Prostate gland (tissue), 2 donors: ENCODE data around the gene SPINK13. TPM values are rescaled to one million over a fixed set of nuclear protein-coding genes. Genes with fewer than 3 reads are reported as not detected.

Experiments
- DNase-seq: peaks from one replicate; pipeline ENCODE4 v3.0.0-alpha.2; 2019; ENCODE audit warnings: low spot score
- H3K27ac ChIP-seq, 2 donors: fragments of 200-600 bp; sonication (generic); 2 replicates each; pipeline ENCODE4 v1.5.1; 2017 to 2019
- H3K27me3 ChIP-seq: fragments of 200-600 bp; sonication (generic); replicated peaks from 2 replicates; pipeline ENCODE4 v1.5.1; 2019; ENCODE audit not compliant: insufficient read depth
- H3K36me3 ChIP-seq, 2 donors: fragments of 200-600 bp; sonication (generic); 1 replicate in 1 of 2; 2 replicates in 1 of 2; pipeline versions ENCODE4 v1.5.1 to v1.8.1; 2017 to 2019
- H3K4me1 ChIP-seq: fragments of 200-600 bp; sonication (generic); replicated peaks from 2 replicates; pipeline ENCODE4 v1.5.1; 2019
- H3K4me3 ChIP-seq, 2 donors: fragments of 200-600 bp; sonication (generic); 2 replicates each; pipeline ENCODE4 v1.5.1; 2017 to 2019
- H3K9me3 ChIP-seq: fragments of 200-600 bp; sonication (generic); 2 replicates; pipeline ENCODE4 v1.5.1; 2017
- CTCF ChIP-seq, 4 experiments: fragments of 200-600 bp in 2 of 4; fragments of 450-650 bp in 2 of 4; sonication (generic) in 2 of 4; IDR thresholded peaks; 1 replicate in 3 of 4; 2 replicates in 1 of 4; pipeline ENCODE4 v1.5.1; 2016 to 2019; ENCODE audit warnings: antibody characterized with exemption in 4 of 4, mild to moderate bottlenecking in 2 of 4, moderate library complexity in 2 of 4
- POLR2A ChIP-seq: fragments of 450-650 bp; IDR thresholded peaks from one replicate; pipeline ENCODE4 v1.6.1; 2016; ENCODE audit warnings: antibody characterized with exemption, mild to moderate bottlenecking
- POLR2AphosphoS5 ChIP-seq: sonication (generic); formaldehyde crosslinking; IDR thresholded peaks from one replicate; pipeline ENCODE4 v1.6.1; 2017; ENCODE audit warnings: antibody characterized with exemption
- WGBS: methylation state at CpG from one replicate; pipeline ENCODE4 v1.1.5; 2018; 5-methylcytosine and 5-hydroxymethylcytosine counted together
- intact Hi-C: fragments of 100-400 bp; cut with DNase I; formaldehyde crosslinking; loops from one replicate; pipeline ENCODE4 v1.14.2; 2022
- total RNA-seq, 2 donors: library from RNA; depleted of rRNA; stranded (reverse); fragments of >200 nt; gene quantifications; one replicate each; pipeline ENCODE4 v1.1.0, GENCODE V29; 2016

The SPINK13 gene
- total RNA-seq, result not detected

- TF ChIP-seq CTCF (IDR thresholded peaks at IDR 0.05) (no peak), POLR2A (no peak), POLR2AphosphoS5 (no peak)
- Histone ChIP-seq H3K9me3 (no peaks in the 10 kb centered on the region), H3K27ac (no peak within 1 kb of the TSS), H3K4me1 (no peaks in the 10 kb centered on the region), H3K27me3 (no peaks in the 10 kb centered on the region), H3K36me3 (no peaks in the 10 kb centered on the region), H3K4me3 (no peak within 1 kb of the TSS)
- 58% methylated on average over 4 of the region's 4 CpGs for WGBS
- intact Hi-C loops, result no loop called here
- no peak for DNase-seq
Measured at GRCh38 chr5:148268566-148268965, at the start of gene SPINK13. SPINK13 (plus strand) TSS chr5:148268794; CDS start chr5:148270073, 1,279 bp downstream.

- TF ChIP-seq CTCF (IDR thresholded peaks at IDR 0.05) (no peak), POLR2AphosphoS5 (no peak), POLR2A (no peak)
- Histone ChIP-seq H3K4me3 (no peak overlapping the region), H3K27me3 (no peaks in the 10 kb centered on the region), H3K36me3 (no peaks in the 10 kb centered on the region), H3K27ac (no peak overlapping the region), H3K9me3 (no peaks in the 10 kb centered on the region), H3K4me1 (no peaks in the 10 kb centered on the region)
- intact Hi-C loops, result no loop called here
- no peak for DNase-seq
- 90% methylated on average over 6 of the region's 6 CpGs for WGBS
Measured at GRCh38 chr5:148221508-148221907, 47.1 kb upstream of the SPINK13 start.

GRCh38 chr5:148224117-148224742 is 44.4 kb upstream of the SPINK13 start:
- Histone ChIP-seq H3K4me1 (no peaks in the 10 kb centered on the region), H3K36me3 (no peaks in the 10 kb centered on the region), H3K27me3 (no peaks in the 10 kb centered on the region), H3K9me3 (no peaks in the 10 kb centered on the region), H3K27ac (no peak overlapping the region), H3K4me3 (no peak overlapping the region)
- TF ChIP-seq POLR2A, result no peak
- no peak for TF ChIP-seq POLR2AphosphoS5
- TF ChIP-seq CTCF (IDR thresholded peaks at IDR 0.05), result no peak
- DNase-seq, result no peak
- intact Hi-C loops, result no loop called here
- WGBS, result 9% methylated on average over 2 of the region's 2 CpGs

DNA sequence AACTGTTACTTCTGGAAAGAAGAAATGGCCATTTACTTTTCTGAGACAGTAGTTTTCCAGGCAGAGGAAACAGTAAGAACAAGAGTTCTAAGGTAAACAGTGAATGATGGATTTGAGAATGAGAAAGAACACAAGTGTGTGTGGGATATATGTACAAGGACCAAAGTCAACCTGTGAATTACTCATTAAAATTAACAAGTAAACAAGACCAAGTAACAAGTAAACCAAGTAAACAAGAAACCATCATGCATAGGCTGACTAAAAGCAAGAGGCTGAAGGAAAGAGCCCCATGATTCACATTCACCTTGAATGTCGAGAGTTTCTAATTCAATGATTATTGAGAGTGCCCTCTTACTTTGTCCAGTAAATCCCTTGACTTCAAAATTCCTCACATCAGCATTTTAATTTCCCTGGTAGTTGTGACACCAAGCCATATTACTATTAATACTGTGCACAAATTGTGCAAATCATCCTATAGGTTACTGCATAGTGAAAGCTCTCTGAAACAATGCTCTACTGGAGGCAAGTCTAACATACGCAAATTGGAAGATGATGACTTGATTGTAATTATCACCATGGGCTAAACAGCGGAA is 40.1 kb upstream of the SPINK13 start:
- Histone ChIP-seq H3K36me3 (no peaks in the 10 kb centered on the region), H3K4me3 (no peak overlapping the region), H3K4me1 (no peaks in the 10 kb centered on the region), H3K27me3 (no peaks in the 10 kb centered on the region), H3K27ac (no peak overlapping the region), H3K9me3 (no peaks in the 10 kb centered on the region)
- TF ChIP-seq POLR2A, result no peak
- no peak for TF ChIP-seq CTCF (IDR thresholded peaks at IDR 0.05)
- TF ChIP-seq POLR2AphosphoS5, result no peak
- WGBS, result 93% methylated on average over 3 of the region's 3 CpGs
- intact Hi-C loops, result no loop called here
- no peak for DNase-seq

- DNase-seq, result no peak
- intact Hi-C loops, result no loop called here
- H3K9me3 ChIP-seq, result no peaks in the 10 kb centered on the region
- no peak overlapping the region for H3K27ac ChIP-seq
- H3K4me3 ChIP-seq, result no peak overlapping the region
- H3K27me3 ChIP-seq, result no peaks in the 10 kb centered on the region
- TF ChIP-seq POLR2AphosphoS5 (no peak), CTCF (IDR thresholded peaks at IDR 0.05) (no peak), POLR2A (no peak)
- no peaks in the 10 kb centered on the region for H3K4me1 ChIP-seq
- H3K36me3 ChIP-seq, result no peaks in the 10 kb centered on the region
Measured at GRCh38 chr5:148229840-148230239, 38.8 kb upstream of the SPINK13 start.
